OCI-LY1 (cell line): ENCODE data around the gene TIMP3.

ENCODE experiments used
- H2AFZ ChIP-seq: fragments of 200-600 bp; sonication (generic), shearing (Covaris generic); 2 replicates; pipeline ENCODE4 v1.6.0; 2014; ENCODE audit warnings: antibody characterized with exemption, mild to moderate bottlenecking, low read length
- H3F3A ChIP-seq: fragments of 200-600 bp; sonication (generic), shearing (Covaris generic); 2 replicates; pipeline ENCODE4 v1.6.0; 2014; ENCODE audit warnings: mild to moderate bottlenecking, antibody characterized with exemption, low read length, moderate library complexity; ENCODE audit not compliant: insufficient read depth
- H3K27ac ChIP-seq: fragments of 200-600 bp; sonication (generic); 2 replicates; pipeline ENCODE4 v1.5.1; 2014; ENCODE audit warnings: low read length, mixed run types, mild to moderate bottlenecking, low read depth; ENCODE audit not compliant: poor library complexity, severe bottlenecking
- H3K27me3 ChIP-seq: fragments of 200-600 bp; sonication (generic); 2 replicates; pipeline ENCODE4 v1.6.0; 2014; ENCODE audit warnings: antibody characterized with exemption, mild to moderate bottlenecking, low read length, moderate library complexity; ENCODE audit not compliant: insufficient read depth
- H3K36me3 ChIP-seq: fragments of 200-600 bp; sonication (generic); 2 replicates; pipeline ENCODE4 v1.6.1; 2014; ENCODE audit warnings: mild to moderate bottlenecking, antibody characterized with exemption, low read length, moderate library complexity, mixed read lengths; ENCODE audit not compliant: insufficient read depth
- H3K4me1 ChIP-seq: fragments of 200-600 bp; sonication (generic); 2 replicates; pipeline ENCODE4 v1.5.1; 2014; ENCODE audit warnings: mild to moderate bottlenecking, low read length, moderate library complexity; ENCODE audit not compliant: insufficient read depth, severe bottlenecking
- H3K4me2 ChIP-seq: fragments of 200-600 bp; sonication (generic), shearing (Covaris generic); 2 replicates; pipeline ENCODE4 v1.6.1; 2014; ENCODE audit warnings: low read length
- H3K4me3 ChIP-seq: fragments of 200-600 bp; sonication (generic); 2 replicates; pipeline ENCODE4 v1.5.1; 2014; ENCODE audit warnings: low read length, low read depth, mild to moderate bottlenecking, mixed read lengths; ENCODE audit not compliant: poor library complexity, severe bottlenecking
- H3K79me2 ChIP-seq: fragments of 200-600 bp; shearing (Covaris generic); 2 replicates; pipeline ENCODE4 v1.6.1; 2016; ENCODE audit warnings: mixed run types, low read length, mixed read lengths; ENCODE audit not compliant: insufficient read depth
- H3K9ac ChIP-seq: fragments of 200-600 bp; sonication (generic), shearing (Covaris generic); 2 replicates; pipeline ENCODE4 v1.6.1; 2014; ENCODE audit warnings: mild to moderate bottlenecking, low read length, mixed read lengths
- H3K9me2 ChIP-seq: fragments of 200-600 bp; sonication (generic), shearing (Covaris generic); 2 replicates; pipeline ENCODE4 v1.6.1; 2014; ENCODE audit warnings: low read depth, mild to moderate bottlenecking, low read length, mixed read lengths
- H3K9me3 ChIP-seq: fragments of 200-600 bp; shearing (Covaris generic); 2 replicates; pipeline ENCODE4 v1.6.1; 2014; ENCODE audit warnings: low read length, mixed read lengths
- H4K20me1 ChIP-seq: fragments of 200-600 bp; sonication (generic), shearing (Covaris generic); 2 replicates; pipeline ENCODE4 v1.6.0; 2016; ENCODE audit warnings: mild to moderate bottlenecking, low read length; ENCODE audit not compliant: insufficient read depth
- CTCF ChIP-seq: fragments of 200-600 bp; sonication (generic), shearing (Covaris generic); IDR thresholded peaks from 2 replicates; pipeline ENCODE4 v1.5.1; 2017; ENCODE audit warnings: mild to moderate bottlenecking, antibody characterized with exemption, low read length, moderate library complexity, mixed read lengths
- EZH2 ChIP-seq: fragments of 200-600 bp; sonication (generic), shearing (Covaris generic); IDR thresholded peaks from 2 replicates; pipeline ENCODE4 v1.8.0; 2017; ENCODE audit warnings: borderline replicate concordance, mixed run types, mild to moderate bottlenecking, antibody characterized with exemption, low read length, moderate library complexity, mixed read lengths

The TIMP3 gene

GRCh38 chr22:32809786-32810554 lies 8.5 kb downstream of the TIMP3 start:
- Histone ChIP-seq H3K79me2 (no peaks in the 10 kb centered on the region), H2AFZ (no peak overlapping the region), H3K4me2 (no peak overlapping the region), H3K9me3 (no peaks in the 10 kb centered on the region), H4K20me1 (no peaks in the 10 kb centered on the region), H3K4me1 (no peaks in the 10 kb centered on the region), H3F3A (no peaks in the 10 kb centered on the region), H3K27ac (no peak overlapping the region), H3K4me3 (no peak overlapping the region), H3K9ac (no peak overlapping the region), H3K27me3 (no peaks in the 10 kb centered on the region), H3K9me2 (no peaks in the 10 kb centered on the region), H3K36me3 (no peaks in the 10 kb centered on the region)
- TF ChIP-seq CTCF, result no peak
- TF ChIP-seq EZH2, result no peak

GRCh38 chr22:32810555-32811133 lies 9.1 kb downstream of the TIMP3 start:
- Histone ChIP-seq H3K27ac (no peak overlapping the region), H2AFZ (no peak overlapping the region), H3K4me2 (no peak overlapping the region), H3K4me3 (no peak overlapping the region), H3F3A (no peaks in the 10 kb centered on the region), H4K20me1 (no peaks in the 10 kb centered on the region), H3K9me3 (no peaks in the 10 kb centered on the region), H3K9me2 (no peaks in the 10 kb centered on the region), H3K9ac (no peak overlapping the region), H3K36me3 (no peaks in the 10 kb centered on the region), H3K4me1 (no peaks in the 10 kb centered on the region), H3K79me2 (no peaks in the 10 kb centered on the region), H3K27me3 (no peaks in the 10 kb centered on the region)
- no peak for TF ChIP-seq EZH2
- no peak for TF ChIP-seq CTCF

GRCh38 chr22:32811788-32812545 lies 10.5 kb downstream of the TIMP3 start:
- no peak overlapping the region for H2AFZ ChIP-seq
- H3K9ac ChIP-seq, result no peak overlapping the region
- H3K27ac ChIP-seq, result no peak overlapping the region
- no peaks in the 10 kb centered on the region for H4K20me1 ChIP-seq
- TF ChIP-seq EZH2 (no peak), CTCF (no peak)
- no peaks in the 10 kb centered on the region for H3K4me1 ChIP-seq
- no peak overlapping the region for H3K4me3 ChIP-seq
- H3F3A ChIP-seq, result no peaks in the 10 kb centered on the region
- no peaks in the 10 kb centered on the region for H3K27me3 ChIP-seq
- H3K4me2 ChIP-seq, result no peak overlapping the region
- no peaks in the 10 kb centered on the region for H3K9me3 ChIP-seq
- H3K9me2 ChIP-seq, result no peaks in the 10 kb centered on the region
- H3K36me3 ChIP-seq, result no peaks in the 10 kb centered on the region
- H3K79me2 ChIP-seq, result no peaks in the 10 kb centered on the region
